ENCODE measurements around the gene SCAMP4. TPM values are rescaled to one million over a fixed set of nuclear protein-coding genes. Genes with fewer than 3 reads are reported as not detected.

The SCAMP4 gene
- total RNA-seq, 6 experiments from 2014 or later, result 51.7 to 84.8 (median 58.5) TPM

- TF ChIP-seq CTCF (IDR thresholded peaks at IDR 0.05), result no peak
- peaks cover 10% of the 10 kb centered on the region; the same call in 1 of the 2 replicates for H3K36me3 Mint-ChIP-seq (ENCODE audit: low read depth)
Observed at GRCh38 chr19:1921326-1921725, 16.1 kb downstream of the SCAMP4 start.

GRCh38 chr19:1921825-1922224 is 16.6 kb downstream of the SCAMP4 start:
- DNase-seq, result no peak
- no peaks in the 10 kb centered on the region for H3K9me3 Mint-ChIP-seq
- H3K27me3 Mint-ChIP-seq (ENCODE audit: insufficient read depth), result peaks cover 2% of the 10 kb centered on the region; the same call in 1 of the 2 replicates
- H3K27ac Mint-ChIP-seq, result no peak overlapping the region
- no peak overlapping the region for H3K4me3 Mint-ChIP-seq
- H3K36me3 Mint-ChIP-seq (ENCODE audit: low read depth), result peaks cover 10% of the 10 kb centered on the region; the same call in 1 of the 2 replicates
- no peak for TF ChIP-seq CTCF (IDR thresholded peaks at IDR 0.05)
- no peaks in the 10 kb centered on the region for H3K4me1 Mint-ChIP-seq (ENCODE audit: low read depth)

More at GRCh38 chr19:1921326-1921725, 16.1 kb downstream of the SCAMP4 start:
- H3K27ac Mint-ChIP-seq, result no peak overlapping the region
- peaks cover 2% of the 10 kb centered on the region; the same call in 1 of the 2 replicates for H3K27me3 Mint-ChIP-seq (ENCODE audit: insufficient read depth)
- H3K4me1 Mint-ChIP-seq (ENCODE audit: low read depth), result no peaks in the 10 kb centered on the region
- no peaks in the 10 kb centered on the region for H3K9me3 Mint-ChIP-seq
- no peak overlapping the region for H3K4me3 Mint-ChIP-seq
- DNase-seq, result no peak

GRCh38 chr19:1922803-1923202 is 17.6 kb downstream of the SCAMP4 start:
- Mint-ChIP-seq H3K9me3 (no peaks in the 10 kb centered on the region), H3K4me3 (no peak overlapping the region), H3K27ac (no peak overlapping the region), H3K27me3 (ENCODE audit: insufficient read depth) (peaks cover 2% of the 10 kb centered on the region; the same call in 1 of the 2 replicates), H3K4me1 (ENCODE audit: low read depth) (no peaks in the 10 kb centered on the region), H3K36me3 (ENCODE audit: low read depth) (peaks cover 10% of the 10 kb centered on the region; the same call in 1 of the 2 replicates)
- no peak for DNase-seq
- TF ChIP-seq CTCF (IDR thresholded peaks at IDR 0.05), result no peak

- Mint-ChIP-seq H3K27me3 (ENCODE audit: insufficient read depth) (no peaks in the 10 kb centered on the region), H3K4me1 (ENCODE audit: low read depth) (no peaks in the 10 kb centered on the region), H3K27ac (no peak overlapping the region), H3K9me3 (no peaks in the 10 kb centered on the region), H3K36me3 (ENCODE audit: low read depth) (peaks cover 10% of the 10 kb centered on the region; the same call in 1 of the 2 replicates), H3K4me3 (no peak overlapping the region)
- DNase-seq, result no peak
- no peak for TF ChIP-seq CTCF (IDR thresholded peaks at IDR 0.05)
Observed at GRCh38 chr19:1923319-1923718, 18.1 kb downstream of the SCAMP4 start.

- Mint-ChIP-seq H3K27me3 (ENCODE audit: insufficient read depth) (no peaks in the 10 kb centered on the region), H3K4me1 (ENCODE audit: low read depth) (peaks cover 1% of the 10 kb centered on the region; the same call in 1 of the 2 replicates), H3K4me3 (no peak overlapping the region), H3K36me3 (ENCODE audit: low read depth) (peaks cover 10% of the 10 kb centered on the region; the same call in 1 of the 2 replicates), H3K9me3 (no peaks in the 10 kb centered on the region), H3K27ac (no peak overlapping the region)
- DNase-seq, result no peak
- no peak for TF ChIP-seq CTCF (IDR thresholded peaks at IDR 0.05)
Observed at GRCh38 chr19:1924320-1924961, 19.2 kb downstream of the SCAMP4 start.
